PC-9 (cell line): ENCODE measurements around the gene PYCR2.

Source experiments
- CTCF ChIP-seq: fragments of 200-600 bp; sonication (generic); conservative IDR thresholded peaks from 2 replicates; pipeline ENCODE4 v1.6.1; 2017; ENCODE audit warnings: mixed run types, antibody characterized with exemption, mild to moderate bottlenecking, moderate library complexity
- EZH2 ChIP-seq: fragments of 200-600 bp; sonication (generic); IDR thresholded peaks from 2 replicates; pipeline ENCODE4 v1.8.0; 2017; ENCODE audit warnings: antibody characterized with exemption, low read depth

DNA sequence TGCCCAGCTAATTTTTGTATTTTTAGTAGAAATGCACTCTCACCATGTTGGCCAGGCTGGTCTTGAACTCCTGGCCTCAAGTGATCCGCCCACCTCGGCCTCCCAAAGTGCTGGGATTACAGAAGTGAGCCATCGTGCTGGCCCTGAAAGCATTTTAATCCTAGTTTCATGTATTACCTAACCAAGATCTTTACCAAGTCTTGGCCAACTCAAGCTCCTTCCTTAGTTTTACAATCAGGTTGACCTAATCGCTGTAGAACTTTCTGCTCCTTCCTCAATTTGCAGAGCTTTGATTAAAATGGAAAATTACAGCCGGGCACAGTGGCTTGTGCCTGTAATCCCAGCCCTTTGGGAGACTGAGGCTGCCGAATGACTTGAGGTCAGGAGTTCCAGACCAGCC is 38.7 kb downstream of the PYCR2 start:
- TF ChIP-seq CTCF = no peak
- no peak for TF ChIP-seq EZH2
